Activated CD4-positive, alpha-beta T cell treated with anti-CD3 and anti-CD28 coated beads, Interleukin-10, Interleukin-2, amounts not matched to agents 100 ng/mL and 50 ng/mL, durations not matched to agents 16 hours and 8 hours (primary cell): ENCODE data around the gene TMC8.

Source experiments
- DNase-seq: peaks from one replicate; pipeline ENCODE4 v3.0.0-alpha.2; 2020

TMC8 gene

GRCh38 chr17:78125138-78125913, 5.2 kb upstream of the TMC8 start:
- peak; percentile 39 for DNase-seq

GRCh38 chr17:78125976-78126894, 4.3 kb upstream of the TMC8 start:
- no peak for DNase-seq

GRCh38 chr17:78126895-78127238, 3.7 kb upstream of the TMC8 start:
- DNase-seq, result no peak

- peak; percentile 90 for DNase-seq
These were observed 3.2 kb upstream of the TMC8 start for GRCh38 chr17:78127239-78127887.

- peak; percentile 32 for DNase-seq
These were observed 2.6 kb upstream of the TMC8 start for GRCh38 chr17:78127888-78128550.

- peak; percentile 83 for DNase-seq
These were observed 1.8 kb upstream of the TMC8 start, which contains the start of gene TMC6 for GRCh38 chr17:78128551-78129350. TMC6 (minus strand) TSS chr17:78128755; CDS start chr17:78126832, 1,923 bp downstream.

- DNase-seq, result peak; percentile 74
These were observed 1.1 kb upstream of the TMC8 start for GRCh38 chr17:78129351-78130089.

GRCh38 chr17:78130090-78130436, 508 bp upstream of the TMC8 start:
- no peak for DNase-seq

- peak; percentile 66 for DNase-seq
These were observed 857 bp downstream of the TMC8 start for GRCh38 chr17:78131172-78132083.

- DNase-seq, result peak; percentile 85
These were observed 1.6 kb downstream of the TMC8 start for GRCh38 chr17:78132084-78132676.

GRCh38 chr17:78132767-78133178, 2.2 kb downstream of the TMC8 start:
- DNase-seq, result no peak

- no peak for DNase-seq
These were observed 2.8 kb downstream of the TMC8 start for GRCh38 chr17:78133179-78133951.

- peak; percentile 88 for DNase-seq
These were observed 3.7 kb downstream of the TMC8 start for GRCh38 chr17:78133971-78134898.

GRCh38 chr17:78134899-78135385, 4.4 kb downstream of the TMC8 start:
- no peak for DNase-seq

- DNase-seq, result no peak
These were observed 5.4 kb downstream of the TMC8 start for GRCh38 chr17:78135858-78136500.

- DNase-seq, result peak; percentile 70
These were observed 7.0 kb downstream of the TMC8 start for GRCh38 chr17:78137392-78138203.
